BE2C (cell line): ENCODE data around the gene ANKFN1.

ENCODE experiments used
- DNase-seq: peaks from one replicate; pipeline ENCODE4 v3.0.0-alpha.2; 2020
- H3K27me3 ChIP-seq: fragments of 250-450 bp; sonication (Bioruptor Pico); 2 replicates; pipeline ENCODE4 v1.5.1; 2020; ENCODE audit warnings: mild to moderate bottlenecking
- H3K36me3 ChIP-seq: fragments of 250-450 bp; sonication (Bioruptor Pico); 2 replicates; pipeline ENCODE4 v1.5.1; 2020; ENCODE audit warnings: mild to moderate bottlenecking
- H3K4me1 ChIP-seq: fragments of 250-450 bp; sonication (Bioruptor Pico); 2 replicates; pipeline ENCODE4 v1.5.1; 2020
- H3K4me3 ChIP-seq: 2 replicates; pipeline ENCODE4 v1.5.1; 2011; ENCODE audit warnings: low read depth, low read length
- H3K9me3 ChIP-seq: fragments of 250-450 bp; sonication (Bioruptor Pico); 2 replicates; pipeline ENCODE4 v1.5.1; 2020
- TF ChIP-seq, protein P1 (sequence below): IDR thresholded peaks from 2 replicates; pipeline ENCODE4 v1.5.1; 2012; ENCODE audit warnings: mild to moderate bottlenecking, low read depth, low read length

ANKFN1 gene

DNA sequence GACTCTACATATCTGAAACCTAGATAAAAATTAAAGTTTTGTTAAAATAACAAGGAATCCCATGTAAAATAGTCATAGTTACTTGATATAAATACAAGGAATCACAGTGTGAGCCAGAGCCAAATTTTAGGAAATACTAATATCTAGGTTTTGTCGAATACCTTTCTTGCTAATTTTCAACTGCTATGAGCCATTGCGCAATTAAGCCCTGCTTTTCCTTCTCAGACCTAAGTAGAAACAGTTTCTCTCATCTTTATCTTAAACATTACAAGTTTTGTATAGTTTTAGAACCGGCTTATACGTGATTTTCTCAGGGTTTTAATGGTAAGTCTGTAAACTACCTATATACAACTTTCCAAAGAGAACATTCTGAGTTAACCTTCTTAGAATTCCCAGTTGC, 282.9 kb downstream of the ANKFN1 start:
- Histone ChIP-seq H3K4me3 (no peak overlapping the region), H3K27me3 (peaks cover 8% of the 10 kb centered on the region), H3K4me1 (no peaks in the 10 kb centered on the region), H3K9me3 (no peaks in the 10 kb centered on the region), H3K36me3 (no peaks in the 10 kb centered on the region)
- TF ChIP-seq, protein P1, sequence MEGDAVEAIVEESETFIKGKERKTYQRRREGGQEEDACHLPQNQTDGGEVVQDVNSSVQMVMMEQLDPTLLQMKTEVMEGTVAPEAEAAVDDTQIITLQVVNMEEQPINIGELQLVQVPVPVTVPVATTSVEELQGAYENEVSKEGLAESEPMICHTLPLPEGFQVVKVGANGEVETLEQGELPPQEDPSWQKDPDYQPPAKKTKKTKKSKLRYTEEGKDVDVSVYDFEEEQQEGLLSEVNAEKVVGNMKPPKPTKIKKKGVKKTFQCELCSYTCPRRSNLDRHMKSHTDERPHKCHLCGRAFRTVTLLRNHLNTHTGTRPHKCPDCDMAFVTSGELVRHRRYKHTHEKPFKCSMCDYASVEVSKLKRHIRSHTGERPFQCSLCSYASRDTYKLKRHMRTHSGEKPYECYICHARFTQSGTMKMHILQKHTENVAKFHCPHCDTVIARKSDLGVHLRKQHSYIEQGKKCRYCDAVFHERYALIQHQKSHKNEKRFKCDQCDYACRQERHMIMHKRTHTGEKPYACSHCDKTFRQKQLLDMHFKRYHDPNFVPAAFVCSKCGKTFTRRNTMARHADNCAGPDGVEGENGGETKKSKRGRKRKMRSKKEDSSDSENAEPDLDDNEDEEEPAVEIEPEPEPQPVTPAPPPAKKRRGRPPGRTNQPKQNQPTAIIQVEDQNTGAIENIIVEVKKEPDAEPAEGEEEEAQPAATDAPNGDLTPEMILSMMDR: no peak
- no peak for DNase-seq

DNA sequence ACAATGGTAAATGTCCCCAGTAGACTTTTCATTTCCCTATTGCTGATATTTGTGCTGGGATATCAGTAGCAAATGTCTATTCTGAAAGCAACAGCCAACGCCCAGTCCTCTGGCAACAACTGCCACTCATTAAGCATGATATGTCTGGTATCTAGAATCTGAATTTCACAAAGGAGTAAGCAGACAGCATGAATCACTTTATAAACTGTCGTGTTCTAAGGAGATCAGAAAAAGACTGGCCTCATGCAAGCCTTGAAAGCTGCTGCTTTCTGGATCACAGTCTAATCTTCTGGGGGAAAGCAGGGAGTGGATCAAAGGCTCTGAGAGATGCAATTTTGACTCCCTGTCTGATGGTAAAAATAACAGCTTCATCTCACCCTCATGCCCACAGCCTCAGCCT, 287.1 kb downstream of the ANKFN1 start:
- Histone ChIP-seq H3K4me1 (no peaks in the 10 kb centered on the region), H3K36me3 (no peaks in the 10 kb centered on the region), H3K9me3 (no peaks in the 10 kb centered on the region), H3K4me3 (no peak overlapping the region), H3K27me3 (peaks cover 6% of the 10 kb centered on the region)
- TF ChIP-seq, protein P1: no peak
- no peak for DNase-seq

DNA sequence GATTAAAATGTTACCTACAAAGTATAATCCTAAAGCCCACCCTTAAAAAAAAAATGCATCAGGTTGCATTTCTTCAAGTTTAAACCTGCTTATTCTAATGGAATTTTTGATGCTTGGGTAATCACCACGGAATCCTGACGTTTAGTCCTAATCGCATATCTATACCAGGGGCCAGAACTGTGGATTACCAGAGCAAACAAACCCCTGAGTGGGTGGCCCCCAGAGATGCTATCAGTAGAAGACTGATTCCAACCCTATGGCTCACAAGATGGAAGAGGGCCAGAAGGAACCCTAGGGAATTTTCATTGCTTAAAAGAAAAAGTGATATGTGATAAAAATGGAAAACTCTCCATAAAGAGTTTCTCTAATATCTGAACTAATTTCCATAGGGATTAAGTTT, 288.0 kb downstream of the ANKFN1 start:
- DNase-seq: no peak
- peaks cover 2% of the 10 kb centered on the region for H3K27me3 ChIP-seq
- H3K4me3 ChIP-seq: no peak overlapping the region
- no peaks in the 10 kb centered on the region for H3K9me3 ChIP-seq
- TF ChIP-seq, protein P1: no peak
- H3K36me3 ChIP-seq: no peaks in the 10 kb centered on the region
- no peaks in the 10 kb centered on the region for H3K4me1 ChIP-seq

DNA sequence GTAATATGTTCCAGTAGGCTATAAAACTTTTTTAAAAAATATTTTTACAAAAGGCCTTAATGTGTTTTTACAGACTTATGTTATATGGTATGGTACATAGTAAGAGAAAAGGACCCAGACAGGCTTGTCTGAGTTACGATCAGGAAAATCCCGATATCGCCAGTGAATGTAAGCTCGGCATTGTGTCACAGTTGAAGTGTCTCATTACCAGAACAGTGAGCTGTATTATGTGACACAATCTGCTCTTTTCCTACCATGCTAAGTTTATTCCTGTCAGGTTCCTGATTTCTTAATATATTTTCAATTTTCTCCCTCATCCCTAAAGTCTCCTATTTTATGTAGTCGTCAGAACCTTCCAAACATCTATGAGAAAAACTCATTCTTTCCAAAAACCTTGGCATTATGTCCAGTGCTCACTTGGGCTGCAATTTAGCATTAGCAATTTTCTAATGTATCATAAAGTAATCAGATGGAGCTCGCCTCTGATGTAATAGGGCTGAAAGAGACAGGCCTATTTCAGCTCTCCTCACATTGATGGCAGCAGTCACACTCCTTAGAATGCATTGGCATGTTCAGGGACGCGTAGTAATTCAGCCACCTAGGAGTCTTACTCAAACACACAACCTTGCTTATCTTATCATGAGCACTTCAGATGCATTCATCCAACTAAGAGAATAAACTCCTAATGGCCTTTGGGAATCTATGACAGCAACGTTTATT, 292.6 kb downstream of the ANKFN1 start:
- H3K4me3 ChIP-seq: no peak overlapping the region
- peaks cover 6% of the 10 kb centered on the region; the same call in 1 of the 2 replicates for H3K27me3 ChIP-seq
- DNase-seq: no peak

DNA sequence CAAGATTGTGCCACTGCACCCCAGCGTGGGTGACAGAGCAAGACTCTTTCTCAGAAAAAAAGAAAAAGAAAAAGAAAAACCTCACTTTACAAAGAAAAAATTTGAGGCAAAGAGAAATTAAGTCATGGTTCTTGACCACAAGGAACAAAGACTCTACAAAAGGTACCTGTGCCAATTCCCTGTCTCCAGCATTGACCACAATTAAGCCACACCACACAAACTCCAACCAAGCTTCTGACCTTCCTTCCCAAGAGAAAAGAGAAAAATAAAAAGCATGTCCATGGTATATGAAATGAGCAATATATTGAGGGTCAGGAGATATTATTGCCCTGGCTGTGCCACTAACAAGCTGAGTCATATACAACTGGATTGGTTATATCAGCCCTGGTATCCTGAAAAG, 293.9 kb downstream of the ANKFN1 start:
- no peak for DNase-seq
- H3K4me1 ChIP-seq: no peaks in the 10 kb centered on the region

More for the DNA sequence above, 292.6 kb downstream of the ANKFN1 start:
- TF ChIP-seq, protein P1: no peak
- H3K36me3 ChIP-seq: no peaks in the 10 kb centered on the region
- no peaks in the 10 kb centered on the region for H3K9me3 ChIP-seq
- H3K4me1 ChIP-seq: no peaks in the 10 kb centered on the region

DNA sequence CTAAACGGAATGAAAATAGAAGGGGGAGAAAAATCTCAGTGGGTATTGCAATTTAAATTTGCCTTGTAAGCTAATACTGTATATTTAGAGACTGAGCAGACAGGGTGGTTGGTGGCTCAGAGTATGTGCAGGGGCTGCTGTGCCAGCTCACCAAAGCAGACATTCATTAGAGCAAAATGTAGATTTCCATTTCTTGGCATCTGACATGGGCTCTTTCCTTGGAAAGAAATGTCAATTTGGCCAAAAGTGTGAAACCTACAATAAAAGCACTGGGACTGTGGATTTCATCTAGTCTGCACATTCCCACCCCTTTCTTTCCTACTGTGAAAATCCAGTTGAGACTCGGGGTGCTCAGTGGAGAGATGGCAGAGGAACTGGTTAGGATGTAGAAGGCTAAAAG, 295.1 kb downstream of the ANKFN1 start:
- H3K4me1 ChIP-seq: no peaks in the 10 kb centered on the region
- no peak for DNase-seq
- TF ChIP-seq, protein P1: no peak

More for the DNA sequence above, 293.9 kb downstream of the ANKFN1 start:
- TF ChIP-seq, protein P1: no peak
- H3K4me3 ChIP-seq: no peak overlapping the region
- no peaks in the 10 kb centered on the region for H3K9me3 ChIP-seq
- H3K36me3 ChIP-seq: no peaks in the 10 kb centered on the region
- H3K27me3 ChIP-seq: peaks cover 6% of the 10 kb centered on the region; the same call in 1 of the 2 replicates

More for the DNA sequence above, 295.1 kb downstream of the ANKFN1 start:
- H3K36me3 ChIP-seq: no peaks in the 10 kb centered on the region
- H3K9me3 ChIP-seq: no peaks in the 10 kb centered on the region
- H3K4me3 ChIP-seq: no peak overlapping the region
- H3K27me3 ChIP-seq: peaks cover 6% of the 10 kb centered on the region; the same call in 1 of the 2 replicates
